GM18505 (cell line): ENCODE data around the gene PKD2L2.
"Not testable (repeated sequence)": the region's sequence is repeated elsewhere in the genome, so short reads cannot be mapped to it uniquely, and the experiment has no call there.

Experiments
- ATAC-seq: cut with Tn5 transposase; IDR thresholded peaks from one replicate; pipeline ENCODE4 v1.9.1; 2021; ENCODE audit not compliant: unreplicated experiment
- POLR2A ChIP-seq: IDR thresholded peaks from 4 replicates; pipeline ENCODE4 v1.6.1; 2011; ENCODE audit warnings: borderline replicate concordance; ENCODE audit not compliant: insufficient read depth, insufficient read length; ENCODE audit errors: extremely low read depth

PKD2L2 gene

GRCh38 chr5:137945825-137946224 is 56.6 kb downstream of the PKD2L2 start:
- no peak for ATAC-seq
- no peak for TF ChIP-seq POLR2A

GRCh38 chr5:137954131-137954879 is 65.0 kb downstream of the PKD2L2 start:
- TF ChIP-seq POLR2A: no peak
- no peak for ATAC-seq

DNA sequence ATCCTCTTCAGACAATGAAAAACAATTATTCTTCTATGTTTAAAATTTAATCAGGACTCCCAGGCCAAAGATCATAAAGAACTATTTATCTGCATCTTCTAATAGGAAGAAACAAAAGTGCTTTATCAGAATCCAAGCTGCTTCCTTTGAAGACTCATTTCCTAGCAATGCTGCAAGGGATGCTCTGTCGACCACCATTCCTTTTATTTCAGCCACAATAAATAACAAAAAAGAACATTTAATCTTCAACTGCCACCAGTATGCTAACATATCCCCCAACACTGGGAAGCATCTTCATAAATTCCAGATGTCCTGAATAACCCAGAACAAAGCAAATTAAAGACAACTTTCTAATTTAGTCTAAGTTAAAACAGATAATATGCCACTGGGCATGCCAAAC is 68.7 kb downstream of the PKD2L2 start:
- ATAC-seq: no peak
- TF ChIP-seq POLR2A: no peak

- TF ChIP-seq POLR2A: no peak
- no peak for ATAC-seq
These were observed 70.2 kb downstream of the PKD2L2 start for GRCh38 chr5:137959488-137959887.

DNA sequence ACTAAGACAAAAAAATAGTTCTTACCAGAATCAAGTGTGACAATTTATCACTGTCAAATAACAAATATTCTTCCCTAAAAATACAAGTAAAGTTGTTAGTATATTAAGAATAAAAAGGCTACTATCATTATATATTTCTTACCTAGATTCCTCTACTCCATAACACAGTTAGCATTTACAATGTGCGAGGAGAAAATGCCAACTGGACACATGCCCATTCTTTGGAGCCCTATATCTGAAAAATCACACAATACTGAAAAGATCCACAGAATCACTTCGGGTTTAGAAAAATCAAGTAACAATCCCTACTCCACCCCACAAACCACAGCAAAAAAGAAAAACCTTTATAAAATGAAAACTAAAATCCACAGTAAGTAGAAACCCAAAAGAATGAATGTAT is 70.9 kb downstream of the PKD2L2 start:
- TF ChIP-seq POLR2A: no peak
- no peak for ATAC-seq

GRCh38 chr5:137960819-137961218 is 71.6 kb downstream of the PKD2L2 start:
- no peak for TF ChIP-seq POLR2A
- no peak for ATAC-seq

DNA sequence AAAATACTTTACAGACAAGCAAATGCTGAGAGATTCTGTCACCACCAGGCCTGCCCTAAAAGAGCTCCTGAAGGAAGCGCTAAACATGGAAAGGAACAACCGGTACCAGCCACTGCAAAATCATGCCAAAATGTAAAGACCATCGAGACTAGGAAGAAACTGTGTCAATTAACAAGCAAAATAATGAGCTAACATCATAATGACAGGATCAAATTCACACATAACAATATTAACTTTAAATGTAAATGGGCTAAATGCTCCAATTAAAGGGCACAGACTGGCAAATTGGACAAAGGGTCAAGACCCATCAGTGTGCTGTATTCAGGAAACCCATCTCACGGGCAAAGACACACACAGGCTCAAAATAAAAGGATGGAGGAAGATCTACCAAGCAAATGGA is 81.1 kb downstream of the PKD2L2 start:
- ATAC-seq: not testable (repeated sequence)

DNA sequence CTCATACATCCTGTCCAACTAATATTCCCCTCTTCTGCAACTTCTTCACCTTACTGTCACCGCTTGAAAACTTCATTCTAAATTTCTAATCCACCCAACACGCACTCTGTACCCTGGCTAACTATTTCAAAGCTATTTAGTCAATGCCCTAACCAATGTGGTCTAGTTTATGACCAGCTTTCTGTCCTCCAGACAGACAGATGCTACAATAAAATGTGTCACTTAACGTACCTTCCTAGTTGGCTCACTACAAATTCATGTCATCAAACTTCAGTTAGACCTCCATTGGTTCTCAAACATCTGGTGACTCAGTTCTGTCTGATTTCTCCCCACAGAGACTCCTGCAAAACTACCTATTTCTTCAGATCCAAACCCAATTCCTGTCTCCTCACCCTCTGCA is 86.0 kb downstream of the PKD2L2 start:
- no peak for ATAC-seq

DNA sequence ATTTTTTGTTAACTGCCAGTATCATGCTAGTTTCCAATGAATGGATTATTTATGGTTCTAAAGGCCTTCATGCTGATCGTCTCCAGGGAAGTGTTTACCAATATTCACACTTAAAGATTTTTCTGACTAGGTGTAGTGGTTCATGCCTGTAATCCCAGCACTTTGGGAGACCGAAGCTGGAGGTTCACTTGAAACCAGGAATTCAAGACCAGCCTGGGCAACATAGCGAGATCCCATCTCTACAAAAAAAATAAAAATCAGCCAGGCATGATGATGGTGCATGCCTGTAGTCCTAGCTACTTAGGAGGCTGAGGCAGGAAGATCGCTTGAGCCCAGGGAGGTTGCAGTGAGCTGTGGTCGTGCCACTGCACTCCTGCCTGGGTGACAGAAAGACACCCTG is 100.2 kb downstream of the PKD2L2 start:
- no peak for ATAC-seq
- TF ChIP-seq POLR2A: no peak

More for the DNA sequence above, 86.0 kb downstream of the PKD2L2 start:
- TF ChIP-seq POLR2A: no peak
